Measurements from ENCODE around the gene SEMA3A. TPM values are rescaled to one million over a fixed set of nuclear protein-coding genes. Genes with fewer than 3 reads are reported as not detected.
"Not testable (repeated sequence)": the region's sequence is repeated elsewhere in the genome, so short reads cannot be mapped to it uniquely, and the experiment has no call there.

The SEMA3A gene
- total RNA-seq, 1 donor from 2014 or later = 56.7 TPM

DNA sequence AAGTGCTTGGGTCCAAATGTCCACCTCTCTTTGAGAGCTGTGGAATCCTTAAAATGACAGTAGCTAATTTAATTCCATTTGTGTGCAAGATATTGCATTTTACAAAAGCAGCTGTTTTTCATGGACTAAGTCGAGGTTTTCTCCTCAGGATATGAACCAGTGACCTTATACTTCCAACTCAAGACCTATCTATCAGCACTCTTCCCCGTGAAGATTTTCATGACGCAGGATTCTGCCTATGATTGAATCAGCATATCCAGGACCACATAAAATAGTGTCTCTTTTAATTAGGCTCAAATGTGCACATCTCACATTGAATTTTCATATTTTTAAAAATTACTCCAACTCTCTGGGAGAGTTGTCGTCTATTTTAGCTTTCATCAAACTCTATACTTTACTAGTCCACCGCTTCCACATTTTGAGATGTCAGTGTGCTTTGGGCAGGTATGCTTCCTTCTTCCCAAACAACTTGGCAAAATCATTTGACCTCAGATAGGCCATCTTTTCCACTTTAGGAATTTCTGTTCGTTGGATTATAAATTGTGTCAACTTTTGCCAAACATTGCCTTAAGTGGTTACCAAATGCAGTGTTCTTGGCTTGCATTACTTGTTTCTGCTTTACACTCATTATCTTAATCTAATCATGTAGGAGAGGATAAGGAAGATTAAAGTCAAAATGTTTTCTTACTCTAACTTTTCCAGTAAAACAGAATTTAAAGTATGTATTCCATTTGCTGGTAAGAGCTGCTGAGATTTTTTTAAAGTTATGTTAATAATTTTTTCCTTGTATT is 39.4 kb downstream of the SEMA3A start:
- DNase-seq (ENCODE audit: low read depth in 2 of 2) = no peak

DNA sequence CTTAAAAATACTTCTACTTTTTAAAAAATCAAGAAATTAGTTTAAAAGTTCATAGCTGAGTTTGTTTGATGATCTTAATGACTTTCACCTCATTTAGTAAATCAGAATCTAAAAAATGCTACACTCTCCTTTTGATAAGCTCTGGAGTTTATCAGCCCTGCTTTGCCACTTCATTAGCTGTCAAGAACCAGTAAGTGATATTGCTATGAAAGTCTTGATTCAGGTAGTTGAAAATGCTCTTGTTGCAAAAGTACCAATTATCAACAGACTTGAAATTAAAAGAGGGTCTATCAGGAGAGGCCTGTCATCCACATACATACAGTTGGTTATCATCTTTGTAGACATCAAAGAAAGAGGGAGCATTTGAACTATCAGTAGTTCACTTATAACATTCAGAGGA is 41.6 kb downstream of the SEMA3A start:
- DNase-seq (ENCODE audit: low read depth in 2 of 2) = no peak

DNA sequence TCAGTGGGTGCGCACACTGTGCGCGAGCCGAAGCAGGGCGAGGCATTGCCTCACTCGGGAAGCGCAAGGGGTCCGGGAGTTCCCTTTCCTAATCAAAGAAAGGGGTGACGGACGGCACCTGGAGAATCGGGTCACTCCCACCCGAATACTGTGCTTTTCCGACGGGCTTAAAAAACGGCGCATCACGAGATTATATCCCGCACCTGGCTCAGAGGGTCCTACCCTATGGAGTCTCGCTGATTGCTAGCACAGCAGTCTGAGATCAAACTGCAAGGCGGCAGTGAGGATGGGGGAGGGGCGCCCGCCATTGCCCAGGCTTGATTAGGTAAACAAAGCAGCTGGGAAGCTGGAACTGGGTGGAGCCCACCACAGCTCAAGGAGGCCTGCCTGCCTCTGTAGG is 44.2 kb downstream of the SEMA3A start:
- DNase-seq (ENCODE audit: low read depth in 2 of 2) = not testable (repeated sequence)

DNA sequence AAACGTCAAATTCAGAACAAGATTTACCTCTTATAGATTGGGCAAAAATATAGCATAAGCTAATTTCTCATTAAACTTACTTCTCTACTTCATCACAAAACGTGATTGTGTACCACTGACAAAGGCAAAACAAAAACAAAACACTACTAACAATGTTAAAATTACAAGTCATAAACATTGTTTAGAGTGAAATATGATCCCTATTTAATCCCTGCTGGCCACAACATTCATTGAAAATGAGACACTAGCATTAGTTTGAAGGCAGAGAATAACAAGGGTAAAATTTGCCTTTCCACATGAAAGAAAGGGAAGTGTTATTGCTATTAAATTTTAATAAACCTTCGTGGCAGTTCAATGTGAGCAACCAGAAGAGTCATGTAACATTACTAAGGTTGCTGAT is 45.0 kb downstream of the SEMA3A start:
- DNase-seq (ENCODE audit: low read depth in 2 of 2) = no peak

DNA sequence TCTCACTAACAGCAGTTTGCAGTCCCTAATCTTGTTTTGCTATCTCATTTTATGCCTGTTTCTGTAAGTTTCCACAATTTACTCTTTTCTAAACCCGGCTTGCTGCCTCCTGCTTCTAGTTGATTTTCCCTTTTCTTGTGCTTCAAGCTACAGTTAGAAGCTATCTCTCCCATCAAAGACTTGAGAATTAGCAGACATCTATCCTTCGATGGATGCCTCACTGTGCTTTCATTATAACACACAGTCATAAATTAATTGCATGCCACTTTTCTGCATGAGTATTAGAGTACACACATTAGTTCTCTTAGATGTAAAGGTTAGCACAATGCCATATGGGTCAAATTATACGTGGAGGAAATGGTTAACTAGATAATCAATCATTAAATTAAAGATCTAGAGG is 48.7 kb downstream of the SEMA3A start:
- no peak for DNase-seq (ENCODE audit: low read depth in 2 of 2)

DNA sequence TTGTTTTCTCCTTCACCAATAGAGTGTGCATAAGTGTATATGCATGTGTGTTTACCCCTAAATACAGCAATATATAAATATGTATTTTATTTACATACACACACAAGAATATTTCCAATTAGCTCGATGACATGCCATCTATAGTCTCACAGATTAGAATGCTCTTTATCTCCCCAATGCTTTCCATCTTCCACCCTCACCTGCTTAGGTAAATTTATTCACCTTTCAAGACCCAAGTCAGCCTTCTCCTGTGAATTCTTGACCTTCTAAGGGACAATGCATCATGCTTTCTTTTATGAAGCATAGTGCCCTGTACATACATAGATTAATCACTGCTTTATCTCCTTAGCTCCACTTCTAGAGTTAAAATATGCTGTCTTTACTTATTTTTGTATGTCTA is 49.7 kb downstream of the SEMA3A start:
- DNase-seq (ENCODE audit: low read depth in 2 of 2) = no peak

DNA sequence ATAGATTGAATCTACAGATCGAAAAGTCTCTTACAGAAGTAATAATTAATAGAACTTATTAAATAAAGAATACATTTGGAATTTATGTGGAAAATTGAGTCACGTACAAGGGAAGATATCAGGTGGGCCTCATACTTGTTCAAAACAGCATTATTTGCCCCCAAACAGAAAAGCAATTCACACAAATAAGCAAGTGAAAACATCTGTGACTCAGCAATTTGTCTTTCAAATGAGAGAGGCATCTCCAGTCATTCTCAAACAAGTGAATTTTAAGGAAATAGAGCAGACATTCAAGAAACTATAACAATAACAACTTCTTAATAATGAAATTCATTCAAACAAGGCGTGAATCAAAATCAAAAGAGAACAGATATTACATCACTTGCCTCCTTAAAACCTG is 50.1 kb downstream of the SEMA3A start:
- peak; percentile 38 to 44 for DNase-seq (ENCODE audit: low read depth in 2 of 2)

DNA sequence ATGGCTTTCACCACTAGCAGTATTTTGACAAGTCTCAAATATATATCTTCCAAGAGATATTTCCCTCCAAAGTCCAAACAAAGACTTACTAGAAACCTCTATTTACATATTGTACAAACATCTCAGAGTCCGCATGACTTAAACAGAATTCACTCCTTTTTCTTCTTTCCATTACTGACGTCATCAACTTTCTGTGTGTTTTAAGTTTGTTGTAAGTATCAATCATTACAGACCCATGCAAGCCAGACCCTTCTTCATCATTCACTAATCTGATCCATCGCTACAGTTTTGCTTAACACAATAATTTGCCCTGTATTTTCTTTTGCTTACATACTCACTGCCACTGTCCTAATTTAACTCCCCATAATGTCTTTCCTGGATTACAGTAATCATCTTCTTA is 51.9 kb downstream of the SEMA3A start:
- no peak for DNase-seq (ENCODE audit: low read depth in 2 of 2)

DNA sequence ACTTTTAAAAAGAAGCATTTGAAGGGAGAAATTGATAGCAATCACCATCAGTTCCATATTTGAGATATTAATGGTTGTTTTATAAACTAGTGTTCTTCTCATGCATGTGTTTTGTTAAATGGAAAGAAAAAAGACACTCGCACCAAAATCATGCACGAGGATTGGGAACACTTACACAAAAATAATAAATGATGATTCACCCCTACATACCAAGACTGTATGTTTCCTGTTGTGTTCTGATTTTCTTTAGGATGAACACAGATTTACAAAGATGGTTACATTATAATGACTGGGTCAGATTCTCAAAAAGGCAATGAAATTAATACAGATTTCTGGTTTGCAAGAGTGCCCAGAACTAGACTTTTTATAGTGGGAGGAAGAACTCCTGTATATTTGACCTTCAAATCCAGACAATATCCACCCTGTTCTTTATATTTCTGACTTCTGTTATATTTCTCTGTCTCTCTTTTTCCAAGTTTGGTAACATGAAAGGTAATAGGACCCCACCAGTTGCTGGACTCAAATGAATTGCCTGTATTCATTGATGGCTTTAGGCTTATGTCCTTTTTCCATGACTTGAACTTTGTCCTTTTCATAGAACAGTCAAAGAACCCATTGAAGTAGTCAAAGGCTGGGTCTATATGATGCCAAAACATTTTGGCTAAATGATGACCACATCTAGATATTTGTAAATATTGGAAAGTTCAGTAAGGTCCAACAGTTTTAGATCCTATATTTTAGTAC is 54.4 kb downstream of the SEMA3A start:
- DNase-seq (ENCODE audit: low read depth in 2 of 2) = peak in 1 of 2 donors; percentile 35

DNA sequence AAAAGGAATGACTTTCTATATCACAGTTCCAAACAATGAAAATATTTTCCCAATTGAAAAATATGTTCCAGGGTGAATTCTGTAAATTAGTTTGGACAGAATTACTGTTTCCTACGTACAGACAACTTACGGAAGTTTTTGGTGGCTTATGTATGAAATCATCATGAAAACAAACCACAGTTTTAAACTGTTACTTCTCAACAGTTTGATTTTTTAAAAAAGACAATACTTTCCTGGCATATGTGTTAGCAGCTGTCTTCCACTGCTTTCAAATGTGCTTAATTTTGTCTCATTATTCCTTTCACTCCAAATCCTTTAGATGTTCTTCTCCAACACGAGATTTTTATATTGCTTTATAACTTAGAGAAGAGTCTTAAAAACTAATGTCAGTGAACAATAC is 56.2 kb downstream of the SEMA3A start:
- DNase-seq (ENCODE audit: low read depth in 2 of 2) = no peak

DNA sequence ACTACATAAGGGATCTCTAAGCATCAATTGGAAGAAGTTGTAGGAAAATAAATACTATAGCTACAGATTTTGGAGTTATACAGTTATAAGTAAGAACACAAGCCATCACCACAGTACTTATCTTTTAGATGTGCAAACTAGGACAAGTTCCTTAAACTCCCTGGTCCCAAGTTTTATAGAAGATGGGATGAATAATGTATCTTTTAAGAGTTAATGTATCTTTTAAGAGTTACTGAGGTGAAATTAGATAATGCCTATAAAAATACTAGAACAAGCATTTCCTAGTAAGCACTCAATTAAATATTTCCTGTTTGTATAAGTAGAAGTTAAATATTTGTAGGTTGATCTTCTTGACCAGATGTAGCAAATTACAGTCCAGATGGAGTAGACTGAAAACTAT is 56.8 kb downstream of the SEMA3A start:
- DNase-seq (ENCODE audit: low read depth in 2 of 2) = no peak

DNA sequence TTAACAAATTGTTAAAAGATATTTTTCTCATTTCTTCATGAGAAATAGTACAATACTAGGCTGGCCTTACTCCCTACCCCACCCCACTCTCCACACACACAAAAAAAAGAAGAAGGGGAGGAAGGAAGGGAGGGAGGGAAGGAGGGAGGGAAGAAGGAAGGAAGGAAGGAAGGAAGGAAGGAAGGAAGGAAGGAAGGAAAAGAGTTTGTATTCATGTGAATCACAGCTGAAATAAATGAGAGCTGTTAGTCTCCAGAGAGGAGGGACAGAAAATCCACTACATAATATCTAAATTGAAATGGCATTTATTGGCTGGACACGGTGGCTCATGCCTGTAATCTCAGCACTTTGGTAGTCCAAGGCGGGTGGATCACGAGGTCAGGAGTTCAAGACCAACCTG is 57.8 kb downstream of the SEMA3A start:
- DNase-seq (ENCODE audit: low read depth in 2 of 2) = no peak

DNA sequence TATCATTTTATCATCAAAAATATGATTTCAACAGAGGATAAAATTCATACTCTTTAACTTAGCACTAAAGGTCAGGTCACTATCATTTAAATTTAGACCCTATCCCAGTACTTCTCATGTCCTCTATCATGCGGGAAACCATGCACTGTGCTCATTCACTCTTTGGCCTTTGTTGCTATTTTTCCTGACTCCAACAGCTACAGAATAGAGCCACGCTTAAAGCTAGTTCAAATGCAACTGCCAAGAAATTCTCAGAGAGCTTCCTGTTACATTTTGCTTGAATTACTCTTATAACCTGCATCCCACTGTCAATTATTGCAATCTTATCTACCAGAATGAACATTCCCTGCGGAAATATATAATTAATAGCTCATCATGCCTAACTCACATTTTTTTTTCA is 58.3 kb downstream of the SEMA3A start:
- peak; percentile 51 to 84 for DNase-seq (ENCODE audit: low read depth in 2 of 2)

DNA sequence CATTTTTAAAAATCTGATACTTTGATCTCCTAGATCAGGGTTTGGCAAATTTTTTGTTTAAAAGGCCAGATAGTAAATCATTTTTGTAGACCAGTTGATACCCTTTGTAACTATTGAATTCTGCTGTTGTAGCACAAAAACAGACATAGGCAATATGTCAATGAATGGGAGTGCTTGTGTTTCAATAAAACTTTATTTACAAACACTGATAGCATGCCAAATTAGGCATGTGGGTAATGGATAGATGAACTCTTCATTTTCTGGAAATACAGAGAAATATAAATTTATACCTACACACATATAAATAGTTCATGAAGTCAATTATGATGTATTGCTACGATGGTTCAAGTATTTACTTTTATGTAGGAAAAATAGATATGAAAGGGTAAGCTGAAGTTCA is 60.4 kb downstream of the SEMA3A start:
- no peak for DNase-seq (ENCODE audit: low read depth in 2 of 2)

DNA sequence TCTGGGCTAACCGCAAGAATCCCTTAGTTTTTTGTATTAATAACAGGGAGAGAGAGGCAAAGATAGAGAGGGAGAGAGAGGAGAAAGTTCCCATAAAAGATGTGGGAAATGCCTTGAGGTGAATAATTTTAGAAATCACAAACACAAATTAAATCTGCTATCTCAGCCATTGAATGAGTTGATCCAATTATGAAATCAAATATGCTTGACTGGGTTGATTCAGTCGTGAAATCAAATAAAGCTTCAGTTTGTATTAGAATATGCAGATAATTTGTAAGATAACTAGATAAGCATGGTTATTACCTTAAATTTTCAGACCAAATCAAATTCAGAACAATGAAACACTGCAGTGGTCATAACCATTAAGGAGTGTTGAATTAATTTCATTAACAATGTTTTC is 68.9 kb downstream of the SEMA3A start:
- no peak for DNase-seq (ENCODE audit: low read depth in 2 of 2)

DNA sequence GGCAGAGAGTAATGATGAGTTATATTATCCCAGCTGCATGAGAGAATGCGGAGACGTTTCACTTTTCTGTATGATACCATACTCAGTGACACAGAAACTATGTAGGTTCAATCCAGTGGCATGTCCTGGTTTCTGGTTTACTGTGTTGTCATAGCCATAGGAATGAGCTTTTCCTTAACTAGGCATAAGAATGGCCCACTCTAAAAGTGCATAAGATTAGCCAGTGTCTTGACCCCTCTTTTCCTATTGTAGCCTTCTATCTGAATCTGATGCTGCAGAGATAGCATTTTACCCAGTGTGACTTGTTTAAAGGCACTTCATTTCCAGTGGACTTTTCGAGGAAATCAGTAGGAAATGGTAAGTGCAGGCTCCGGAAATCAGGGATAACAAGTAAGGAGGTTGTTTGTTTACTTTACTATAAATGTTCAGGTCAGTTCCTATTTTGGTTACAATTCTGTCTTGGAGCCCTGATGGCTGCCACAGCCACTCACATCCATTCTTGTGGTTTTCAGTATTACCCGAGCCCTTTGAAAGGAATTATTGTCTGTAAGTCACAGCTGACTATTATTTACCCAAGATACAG is 70.5 kb downstream of the SEMA3A start:
- DNase-seq (ENCODE audit: low read depth in 2 of 2) = peak; percentile 44 to 80

DNA sequence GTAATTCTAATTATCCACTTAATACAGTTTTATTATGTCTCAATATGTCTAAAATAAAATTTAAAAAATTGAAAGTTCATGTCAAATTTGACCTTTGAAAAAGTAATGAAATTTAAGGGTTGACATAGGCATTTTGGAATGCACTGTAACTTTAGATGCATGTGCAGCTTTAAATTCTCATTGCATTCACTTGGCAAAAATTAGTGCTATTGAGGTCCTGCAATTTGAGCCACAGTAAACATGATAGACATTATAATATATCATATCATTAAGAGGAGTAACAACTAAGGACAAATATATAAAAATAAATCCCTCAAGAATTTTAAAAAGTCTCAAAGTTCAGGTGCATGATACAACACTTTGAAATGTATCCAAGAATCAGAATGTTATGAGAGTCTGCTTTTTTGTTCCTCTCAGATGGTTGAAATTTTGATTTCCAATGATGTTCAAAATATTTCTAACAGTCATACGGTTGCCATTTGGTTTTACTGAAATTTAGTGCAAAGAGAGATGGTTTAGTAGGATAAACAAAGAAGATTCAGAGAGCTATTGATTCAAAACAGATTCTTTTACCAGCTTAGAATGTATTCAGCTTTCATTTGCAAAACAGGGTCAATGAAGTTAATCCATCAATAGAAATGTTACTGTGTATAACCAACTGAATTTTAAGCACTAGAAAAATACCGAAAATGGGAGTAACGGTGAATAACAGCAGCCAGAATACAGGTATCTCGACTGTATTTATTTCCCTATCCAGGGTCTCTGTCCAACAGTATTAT is 71.8 kb downstream of the SEMA3A start:
- no peak for DNase-seq (ENCODE audit: low read depth in 2 of 2)

DNA sequence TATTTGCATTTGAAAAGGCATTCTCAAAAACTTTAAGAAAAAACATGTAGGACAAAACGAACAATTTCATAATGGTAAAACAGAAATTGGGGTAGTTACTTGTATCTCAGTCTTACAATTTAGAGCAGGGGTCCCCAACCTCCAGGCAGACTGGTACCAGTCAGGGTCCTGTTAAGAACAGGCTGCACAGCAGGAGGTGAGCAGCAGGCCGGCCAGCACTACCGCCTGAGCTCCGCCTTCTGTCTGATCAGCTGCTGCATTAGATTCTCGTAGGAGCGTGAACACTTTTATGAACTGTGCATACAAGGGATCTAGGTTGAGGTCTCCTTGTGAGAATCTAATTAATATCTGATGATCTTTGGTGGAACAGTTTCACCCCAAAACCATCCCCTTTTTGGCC is 77.3 kb downstream of the SEMA3A start:
- no peak for DNase-seq (ENCODE audit: low read depth in 2 of 2)

DNA sequence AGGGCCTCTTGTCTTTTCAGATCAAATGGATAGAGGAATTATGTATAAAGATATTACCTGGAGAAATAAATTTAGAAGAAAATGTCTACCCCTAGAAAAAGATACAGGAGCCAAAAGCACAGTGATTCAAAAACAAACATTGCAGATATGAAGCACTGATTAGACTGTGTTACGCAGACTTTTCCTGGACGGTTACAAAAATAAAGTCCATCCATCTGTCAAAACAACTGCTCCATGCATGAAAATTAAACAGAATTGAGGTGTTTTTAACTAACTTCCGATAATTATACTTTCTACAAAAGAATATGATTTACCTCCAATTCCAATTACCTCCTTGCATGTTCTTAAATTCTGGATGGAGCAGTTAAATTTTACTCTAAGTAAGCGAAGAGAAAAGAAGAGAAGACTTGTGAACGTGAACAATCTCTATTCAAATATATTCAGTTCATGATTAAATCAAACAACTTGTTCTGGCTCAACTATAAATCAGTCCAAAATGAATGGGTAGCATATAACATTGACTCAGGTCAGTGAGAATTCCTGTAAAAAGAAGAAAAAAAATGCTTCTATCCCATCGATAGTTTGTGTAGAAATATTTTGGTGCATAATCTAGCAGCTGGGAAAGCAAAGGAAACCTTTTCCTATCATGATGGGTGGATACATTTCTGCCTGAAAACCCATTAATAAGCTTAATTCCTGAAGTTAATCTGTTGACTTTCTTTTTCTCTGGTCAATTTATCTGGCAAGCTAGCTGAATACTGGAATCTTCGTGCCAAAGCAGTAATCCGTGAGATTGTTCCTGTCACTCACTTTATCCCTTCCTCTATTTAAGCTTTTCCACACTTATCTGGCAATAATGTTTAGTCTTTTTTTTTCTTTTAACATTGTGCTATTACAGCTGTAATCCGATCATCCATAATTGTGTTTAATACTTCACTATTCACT is 80.4 kb downstream of the SEMA3A start:
- peak; percentile 57 to 86 for DNase-seq (ENCODE audit: low read depth in 2 of 2)

DNA sequence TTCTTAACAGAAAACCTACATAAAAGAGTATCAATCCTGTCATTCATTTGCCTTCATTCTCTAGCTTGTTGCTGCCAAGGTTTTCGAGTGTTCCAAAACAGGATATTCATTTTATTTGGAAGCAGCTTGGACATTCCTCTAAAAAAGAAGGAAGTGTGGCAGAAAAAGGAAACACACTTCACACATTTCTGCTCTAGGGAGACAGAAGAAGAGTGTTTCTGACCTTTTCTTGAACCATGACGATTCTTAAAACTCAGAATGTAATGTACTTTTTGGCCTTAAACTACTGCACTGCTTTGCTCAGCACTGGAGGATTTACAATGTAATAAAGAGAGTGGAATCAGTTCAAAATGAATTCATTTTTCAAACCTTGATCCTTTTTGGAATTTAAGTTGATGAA is 81.3 kb downstream of the SEMA3A start:
- DNase-seq (ENCODE audit: low read depth in 2 of 2) = peak; percentile 60 to 68

DNA sequence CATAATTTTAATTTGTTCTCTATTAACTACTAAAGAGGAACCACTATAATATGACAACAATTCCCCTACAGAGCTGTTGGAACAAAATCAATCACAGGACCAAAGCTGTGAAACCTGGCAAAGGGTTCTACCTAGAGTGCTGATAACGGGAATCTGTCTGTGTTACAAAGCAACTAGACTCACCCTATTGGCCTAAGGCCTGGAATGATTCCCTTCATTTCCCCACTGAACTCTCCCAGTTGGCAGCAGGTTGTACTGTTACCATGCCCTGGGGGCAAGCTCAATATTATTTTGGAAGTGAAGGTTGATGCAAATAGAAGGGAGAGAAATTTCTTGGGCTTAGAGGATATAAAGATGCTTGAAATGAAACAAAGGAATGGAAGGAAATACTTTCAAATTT is 81.8 kb downstream of the SEMA3A start:
- DNase-seq (ENCODE audit: low read depth in 2 of 2) = peak in 1 of 2 donors; percentile 89
